Mesodermal cell (in vitro differentiated cells): ENCODE data around the gene PTPN14.
A peak's percentile ranks its signal among the peaks of the same experiment; 100 is the strongest.

Experiments used
- H3K27ac ChIP-seq: 2 replicates; pipeline ENCODE4 v1.7.0; 2013; ENCODE audit warnings: mild to moderate bottlenecking, low read depth, low read length, moderate library complexity; ENCODE audit not compliant: severe bottlenecking
- H3K36me3 ChIP-seq: 2 replicates; pipeline ENCODE4 v1.7.1; 2013; ENCODE audit warnings: mild to moderate bottlenecking, low read length, moderate library complexity; ENCODE audit not compliant: control insufficient read depth, insufficient read depth
- H3K4me1 ChIP-seq: one replicate; pipeline ENCODE4 v1.7.1; 2013; ENCODE audit warnings: mild to moderate bottlenecking, low read length; ENCODE audit not compliant: insufficient read depth, control insufficient read depth, poor library complexity, severe bottlenecking
- H3K4me3 ChIP-seq: 2 replicates; pipeline ENCODE4 v1.7.0; 2013; ENCODE audit warnings: low read length, control low read depth, mild to moderate bottlenecking; ENCODE audit not compliant: insufficient read depth, poor library complexity, severe bottlenecking; ENCODE audit errors: extremely low read depth
- H3K9me3 ChIP-seq: 2 replicates; pipeline ENCODE4 v1.7.1; 2013; ENCODE audit warnings: mild to moderate bottlenecking, low read length, moderate library complexity; ENCODE audit not compliant: control insufficient read depth
- WGBS, 2 experiments: methylation state at CpG; one replicate each; pipeline ENCODE4 v1.1.5; 2013; ENCODE audit warnings: missing lambda C conversion rate in 2 of 2; ENCODE audit not compliant: insufficient coverage in 2 of 2; 5-methylcytosine and 5-hydroxymethylcytosine counted together

The PTPN14 gene

GRCh38 chr1:214439352-214440119 lies 111.9 kb downstream of the PTPN14 start:
- Histone ChIP-seq H3K9me3 (no peaks in the 10 kb centered on the region), H3K4me1 (peaks cover 40% of the 10 kb centered on the region), H3K36me3 (no peaks in the 10 kb centered on the region), H3K4me3 (no peak overlapping the region), H3K27ac (peak overlapping the region; percentile 81)
- 65 to 74% methylated on average over 9 to 11 of the region's 12 CpGs for WGBS, 2 experiments

- Histone ChIP-seq H3K4me1 (peaks cover 33% of the 10 kb centered on the region), H3K36me3 (peaks cover 3% of the 10 kb centered on the region), H3K9me3 (no peaks in the 10 kb centered on the region), H3K4me3 (no peak overlapping the region), H3K27ac (no peak overlapping the region)
- no CpG with 5 or more reads among the region's 2 CpGs for WGBS, 2 experiments
These were observed 112.9 kb downstream of the PTPN14 start for GRCh38 chr1:214438530-214438929.

GRCh38 chr1:214438075-214438474 lies 113.3 kb downstream of the PTPN14 start:
- Histone ChIP-seq H3K4me3 (no peak overlapping the region), H3K36me3 (peaks cover 3% of the 10 kb centered on the region), H3K9me3 (no peaks in the 10 kb centered on the region), H3K27ac (peak overlapping the region; percentile 32), H3K4me1 (peaks cover 29% of the 10 kb centered on the region)
- WGBS, 2 experiments = 75 to 89% methylated on average over 3 of the region's 6 CpGs

- peaks cover 28% of the 10 kb centered on the region for H3K4me1 ChIP-seq
- no peak overlapping the region for H3K27ac ChIP-seq
- H3K36me3 ChIP-seq = peaks cover 3% of the 10 kb centered on the region
- H3K4me3 ChIP-seq = no peak overlapping the region
- H3K9me3 ChIP-seq = no peaks in the 10 kb centered on the region
- WGBS, 2 experiments = 79% methylated on average over 2 of the region's 4 CpGs; no CpG with 5 or more reads in 1 of the 2 experiments
These were observed 115.5 kb downstream of the PTPN14 start for GRCh38 chr1:214435867-214436266.

- 100% methylated on average over 1 of the region's 1 CpG; no CpG with 5 or more reads in 1 of the 2 experiments for WGBS, 2 experiments
- Histone ChIP-seq H3K9me3 (no peaks in the 10 kb centered on the region), H3K4me3 (no peak overlapping the region), H3K4me1 (peaks cover 12% of the 10 kb centered on the region), H3K36me3 (peaks cover 3% of the 10 kb centered on the region), H3K27ac (no peak overlapping the region)
These were observed 119.2 kb downstream of the PTPN14 start for GRCh38 chr1:214432245-214432644.

GRCh38 chr1:214429951-214430770 lies 121.2 kb downstream of the PTPN14 start:
- 86 to 100% methylated on average over 4 to 7 of the region's 9 CpGs for WGBS, 2 experiments
- H3K9me3 ChIP-seq = no peaks in the 10 kb centered on the region
- no peak overlapping the region for H3K4me3 ChIP-seq
- H3K27ac ChIP-seq = no peak overlapping the region
- peaks cover 14% of the 10 kb centered on the region for H3K4me1 ChIP-seq
- peaks cover 3% of the 10 kb centered on the region for H3K36me3 ChIP-seq

GRCh38 chr1:214427871-214428277 lies 123.5 kb downstream of the PTPN14 start:
- peak overlapping the region; percentile 75 for H3K27ac ChIP-seq
- H3K4me3 ChIP-seq = no peak overlapping the region
- 59% methylated on average over 7 of the region's 7 CpGs for WGBS, 2 experiments

GRCh38 chr1:214426426-214426812 lies 125.0 kb downstream of the PTPN14 start:
- WGBS, 2 experiments = 82 to 90% methylated on average over 2 of the region's 2 CpGs
- Histone ChIP-seq H3K9me3 (no peaks in the 10 kb centered on the region), H3K4me3 (no peak overlapping the region), H3K27ac (no peak overlapping the region), H3K4me1 (peaks cover 18% of the 10 kb centered on the region), H3K36me3 (peaks cover 6% of the 10 kb centered on the region)

More at GRCh38 chr1:214427871-214428277, 123.5 kb downstream of the PTPN14 start:
- Histone ChIP-seq H3K9me3 (no peaks in the 10 kb centered on the region), H3K4me1 (peaks cover 14% of the 10 kb centered on the region), H3K36me3 (peaks cover 6% of the 10 kb centered on the region)

GRCh38 chr1:214425716-214426425 lies 125.5 kb downstream of the PTPN14 start:
- Histone ChIP-seq H3K4me1 (peaks cover 18% of the 10 kb centered on the region), H3K27ac (no peak overlapping the region), H3K9me3 (no peaks in the 10 kb centered on the region), H3K4me3 (no peak overlapping the region), H3K36me3 (peaks cover 6% of the 10 kb centered on the region)
- WGBS, 2 experiments = no CpG with 5 or more reads among the region's 5 CpGs

- Histone ChIP-seq H3K4me1 (peaks cover 26% of the 10 kb centered on the region), H3K4me3 (no peak overlapping the region), H3K36me3 (peaks cover 6% of the 10 kb centered on the region), H3K27ac (no peak overlapping the region), H3K9me3 (no peaks in the 10 kb centered on the region)
- WGBS, 2 experiments = 100% methylated on average over 1 to 2 of the region's 2 CpGs
These were observed 126.3 kb downstream of the PTPN14 start for GRCh38 chr1:214425101-214425500.
